ENCODE measurements around the gene BICD2.
A peak's percentile ranks its signal among the peaks of the same experiment; 100 is the strongest.
"Not testable (repeated sequence)": the region's sequence is repeated elsewhere in the genome, so short reads cannot be mapped to it uniquely, and the experiment has no call there.

BICD2 gene

GRCh38 chr9:92770360-92770995 lies 5.8 kb upstream of the BICD2 start:
- DNase-seq: peak; percentile 58

GRCh38 chr9:92769990-92770359 lies 5.3 kb upstream of the BICD2 start:
- no peak for DNase-seq

GRCh38 chr9:92769286-92769685 lies 4.7 kb upstream of the BICD2 start:
- no peak for DNase-seq

- DNase-seq: not testable (repeated sequence)
Measured at GRCh38 chr9:92768816-92769215, 4.2 kb upstream of the BICD2 start.

GRCh38 chr9:92767066-92768054 lies 2.7 kb upstream of the BICD2 start:
- DNase-seq: no peak

- peak; percentile 99 for DNase-seq
Measured at GRCh38 chr9:92764988-92765936, 629 bp upstream of the BICD2 start.

- DNase-seq: peak; percentile 64
Measured at GRCh38 chr9:92763721-92764380, 782 bp downstream of the BICD2 start.

- no peak for DNase-seq
Measured at GRCh38 chr9:92762781-92763708, 1.6 kb downstream of the BICD2 start.

GRCh38 chr9:92762196-92762595 lies 2.4 kb downstream of the BICD2 start:
- no peak for DNase-seq

- no peak for DNase-seq
Measured at GRCh38 chr9:92761686-92762085, 2.9 kb downstream of the BICD2 start.

GRCh38 chr9:92760494-92760893 lies 4.1 kb downstream of the BICD2 start:
- DNase-seq: no peak

- DNase-seq: peak; percentile 87
Measured at GRCh38 chr9:92760070-92760469, 4.6 kb downstream of the BICD2 start.

GRCh38 chr9:92759446-92759845 lies 5.2 kb downstream of the BICD2 start:
- DNase-seq: no peak

GRCh38 chr9:92756792-92757191 lies 7.8 kb downstream of the BICD2 start:
- no peak for DNase-seq

- DNase-seq: no peak
Measured at GRCh38 chr9:92754091-92754745, 10.4 kb downstream of the BICD2 start.

GRCh38 chr9:92752812-92753404 lies 11.7 kb downstream of the BICD2 start:
- no peak for DNase-seq

- DNase-seq: no peak
Measured at GRCh38 chr9:92749934-92750315, 14.7 kb downstream of the BICD2 start.

GRCh38 chr9:92749071-92749933 lies 15.3 kb downstream of the BICD2 start:
- peak; percentile 75 for DNase-seq

GRCh38 chr9:92748233-92748497 lies 16.5 kb downstream of the BICD2 start:
- no peak for DNase-seq
